HepG2 (cell line): ENCODE measurements around the gene OPRD1. TPM values are rescaled to one million over a fixed set of nuclear protein-coding genes. Genes with fewer than 3 reads are reported as not detected.

Source experiments
- AHDC1 ChIP-seq: sonication (generic); formaldehyde crosslinking; IDR thresholded peaks from 2 replicates; pipeline ENCODE4 v1.5.1; 2020; ENCODE audit warnings: mild to moderate bottlenecking, missing genetic modification reagents, borderline replicate concordance
- BCL3 ChIP-seq: sonication (generic); formaldehyde crosslinking; IDR thresholded peaks from 2 replicates; pipeline ENCODE4 v1.5.1; 2020; ENCODE audit warnings: mild to moderate bottlenecking, missing genetic modification reagents, moderate library complexity
- ZFP82 ChIP-seq: sonication (generic); formaldehyde crosslinking; IDR thresholded peaks from 2 replicates; pipeline ENCODE4 v1.5.1; 2020; ENCODE audit warnings: mild to moderate bottlenecking, missing genetic modification reagents, borderline replicate concordance
- ZNF256 ChIP-seq: sonication (generic); formaldehyde crosslinking; conservative IDR thresholded peaks from 2 replicates; pipeline ENCODE4 v1.4.0; 2020; ENCODE audit warnings: missing genetic modification reagents
- ZNF263 ChIP-seq: sonication (generic); formaldehyde crosslinking; IDR thresholded peaks from 2 replicates; pipeline ENCODE4 v1.4.0; 2020; ENCODE audit warnings: missing genetic modification reagents
- ZNF33A ChIP-seq: sonication (generic); formaldehyde crosslinking; IDR thresholded peaks from 2 replicates; pipeline ENCODE4 v1.5.1; 2020; ENCODE audit warnings: missing genetic modification reagents, mild to moderate bottlenecking, moderate library complexity, borderline replicate concordance
- ZNF350 ChIP-seq: sonication (generic); formaldehyde crosslinking; IDR thresholded peaks from 2 replicates; pipeline ENCODE4 v1.4.0; 2020; ENCODE audit warnings: mild to moderate bottlenecking, low read depth, missing genetic modification reagents, borderline replicate concordance
- ZNF501 ChIP-seq: sonication (generic); formaldehyde crosslinking; IDR thresholded peaks from 2 replicates; pipeline ENCODE4 v1.5.1; 2020; ENCODE audit warnings: mild to moderate bottlenecking, moderate library complexity, missing genetic modification reagents
- ZNF709 ChIP-seq: sonication (generic); formaldehyde crosslinking; IDR thresholded peaks from 2 replicates; pipeline ENCODE4 v1.5.0; 2020; ENCODE audit warnings: mild to moderate bottlenecking, missing genetic modification reagents
- ZNF788 ChIP-seq: sonication (generic); formaldehyde crosslinking; IDR thresholded peaks from 2 replicates; pipeline ENCODE4 v1.5.0; 2020; ENCODE audit warnings: mild to moderate bottlenecking, missing genetic modification reagents, borderline replicate concordance
- polyA plus RNA-seq, 8 experiments: library from polyadenylated mRNA; depleted of rRNA in 3 of 8; stranded (reverse) in 7 of 8; unstranded in 1 of 8; fragments of >200 nt; fragmentation: Illumina TruSeq in 4 of 8; extraction: Trizol in 4 of 8; gene quantifications; 2 replicates each; pipeline versions ENCODE4 v1.2.1 to v1.2.3, GENCODE V29; 2011 to 2016; ENCODE audit warnings: low read depth in 4 of 8, missing spikeins in 1 of 8, mixed read lengths in 1 of 8; ENCODE audit not compliant: insufficient read depth in 1 of 8
- total RNA-seq, 5 experiments: library from RNA; depleted of rRNA; stranded (reverse); fragments of >200 nt; fragmentation: Illumina TruSeq; extraction: Trizol; gene quantifications; 2 replicates each; pipeline ENCODE4 v1.2.3, GENCODE V29; 2016; ENCODE audit warnings: low read depth in 1 of 5
- TF ChIP-seq, protein P1 (sequence below): sonication (generic); formaldehyde crosslinking; conservative IDR thresholded peaks from 2 replicates; pipeline ENCODE4 v1.4.0; 2020; ENCODE audit warnings: mild to moderate bottlenecking, missing genetic modification reagents, moderate library complexity
- TF ChIP-seq, protein P2 (sequence below): sonication (generic); formaldehyde crosslinking; IDR thresholded peaks from 2 replicates; pipeline ENCODE4 v1.5.1; 2020; ENCODE audit warnings: mild to moderate bottlenecking, missing genetic modification reagents, moderate library complexity

The OPRD1 gene
- total and polyA plus RNA-seq, 2 of the 13 experiments (the other 11 are each of a cell fraction or from before 2014, with no cell fraction given), result 0.02 to 0.03 TPM

DNA sequence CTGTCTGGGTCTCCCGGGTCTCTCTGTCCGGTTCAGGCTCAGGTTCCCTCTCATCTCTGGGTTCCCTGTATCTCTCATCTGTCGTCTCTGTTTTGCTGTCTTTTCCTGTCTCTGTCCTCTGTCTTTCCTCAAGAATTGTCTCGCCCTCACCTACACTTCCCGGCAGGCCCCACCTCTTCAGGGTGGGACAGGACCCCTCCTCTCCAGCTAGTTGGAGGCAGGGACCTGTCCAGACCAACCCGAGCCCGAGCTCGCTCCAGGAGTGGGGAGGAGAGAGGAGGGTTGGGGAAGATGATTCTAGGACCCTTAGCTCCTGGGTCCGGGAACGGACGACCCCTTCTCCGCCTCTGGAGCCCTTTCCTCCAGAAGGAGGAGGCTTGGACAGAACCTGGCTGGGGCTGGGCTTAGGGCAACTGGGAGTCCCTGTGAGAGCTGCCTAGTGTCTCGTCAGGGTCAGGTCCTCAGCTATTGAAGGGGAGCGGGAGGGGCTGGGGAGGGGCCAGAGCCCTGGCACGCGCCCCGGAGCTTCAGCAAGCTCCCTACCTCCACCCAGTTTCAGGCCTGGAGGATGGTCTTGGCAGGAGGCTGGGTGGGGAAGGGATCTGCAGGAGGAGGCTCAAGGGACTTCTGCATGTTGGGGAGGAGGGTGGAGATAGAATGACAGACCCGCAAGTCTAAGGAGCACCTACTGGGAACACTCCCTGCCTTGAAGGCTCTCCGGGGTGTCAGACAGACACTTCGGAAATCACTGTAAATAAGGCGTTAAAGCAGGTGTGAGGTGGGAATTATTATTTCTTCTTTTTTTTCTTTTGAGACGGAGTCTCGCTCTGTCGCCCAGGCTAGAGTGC is 76.1 kb downstream of the OPRD1 start (continued):
- TF ChIP-seq ZNF709 (CRISPR knock-in tag) (no peak), BCL3 (CRISPR knock-in tag) (0 out of 2 replicates have a peak, but pooled peaks have one; percentile 14), ZNF33A (CRISPR knock-in tag) (0 out of 2 replicates have a peak, but pooled peaks have one; percentile 54), ZFP82 (0 out of 2 replicates have a peak, but pooled peaks have one; percentile 70), ZNF501 (CRISPR knock-in tag) (0 out of 2 replicates have a peak, but pooled peaks have one; percentile 38), ZNF350 (CRISPR knock-in tag) (peak; percentile 52; the same call in 1 of the 2 replicates), ZNF788 (no peak), ZNF256 (no peak), ZNF263 (CRISPR knock-in tag) (peak; percentile 92), AHDC1 (CRISPR knock-in tag) (peak; percentile 52; the same call in 1 of the 2 replicates)
- TF ChIP-seq, protein P1, sequence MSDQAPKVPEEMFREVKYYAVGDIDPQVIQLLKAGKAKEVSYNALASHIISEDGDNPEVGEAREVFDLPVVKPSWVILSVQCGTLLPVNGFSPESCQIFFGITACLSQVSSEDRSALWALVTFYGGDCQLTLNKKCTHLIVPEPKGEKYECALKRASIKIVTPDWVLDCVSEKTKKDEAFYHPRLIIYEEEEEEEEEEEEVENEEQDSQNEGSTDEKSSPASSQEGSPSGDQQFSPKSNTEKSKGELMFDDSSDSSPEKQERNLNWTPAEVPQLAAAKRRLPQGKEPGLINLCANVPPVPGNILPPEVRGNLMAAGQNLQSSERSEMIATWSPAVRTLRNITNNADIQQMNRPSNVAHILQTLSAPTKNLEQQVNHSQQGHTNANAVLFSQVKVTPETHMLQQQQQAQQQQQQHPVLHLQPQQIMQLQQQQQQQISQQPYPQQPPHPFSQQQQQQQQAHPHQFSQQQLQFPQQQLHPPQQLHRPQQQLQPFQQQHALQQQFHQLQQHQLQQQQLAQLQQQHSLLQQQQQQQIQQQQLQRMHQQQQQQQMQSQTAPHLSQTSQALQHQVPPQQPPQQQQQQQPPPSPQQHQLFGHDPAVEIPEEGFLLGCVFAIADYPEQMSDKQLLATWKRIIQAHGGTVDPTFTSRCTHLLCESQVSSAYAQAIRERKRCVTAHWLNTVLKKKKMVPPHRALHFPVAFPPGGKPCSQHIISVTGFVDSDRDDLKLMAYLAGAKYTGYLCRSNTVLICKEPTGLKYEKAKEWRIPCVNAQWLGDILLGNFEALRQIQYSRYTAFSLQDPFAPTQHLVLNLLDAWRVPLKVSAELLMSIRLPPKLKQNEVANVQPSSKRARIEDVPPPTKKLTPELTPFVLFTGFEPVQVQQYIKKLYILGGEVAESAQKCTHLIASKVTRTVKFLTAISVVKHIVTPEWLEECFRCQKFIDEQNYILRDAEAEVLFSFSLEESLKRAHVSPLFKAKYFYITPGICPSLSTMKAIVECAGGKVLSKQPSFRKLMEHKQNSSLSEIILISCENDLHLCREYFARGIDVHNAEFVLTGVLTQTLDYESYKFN (CRISPR knock-in tag), result 0 out of 2 replicates have a peak, but pooled peaks have one; percentile 23
- TF ChIP-seq, protein P2, sequence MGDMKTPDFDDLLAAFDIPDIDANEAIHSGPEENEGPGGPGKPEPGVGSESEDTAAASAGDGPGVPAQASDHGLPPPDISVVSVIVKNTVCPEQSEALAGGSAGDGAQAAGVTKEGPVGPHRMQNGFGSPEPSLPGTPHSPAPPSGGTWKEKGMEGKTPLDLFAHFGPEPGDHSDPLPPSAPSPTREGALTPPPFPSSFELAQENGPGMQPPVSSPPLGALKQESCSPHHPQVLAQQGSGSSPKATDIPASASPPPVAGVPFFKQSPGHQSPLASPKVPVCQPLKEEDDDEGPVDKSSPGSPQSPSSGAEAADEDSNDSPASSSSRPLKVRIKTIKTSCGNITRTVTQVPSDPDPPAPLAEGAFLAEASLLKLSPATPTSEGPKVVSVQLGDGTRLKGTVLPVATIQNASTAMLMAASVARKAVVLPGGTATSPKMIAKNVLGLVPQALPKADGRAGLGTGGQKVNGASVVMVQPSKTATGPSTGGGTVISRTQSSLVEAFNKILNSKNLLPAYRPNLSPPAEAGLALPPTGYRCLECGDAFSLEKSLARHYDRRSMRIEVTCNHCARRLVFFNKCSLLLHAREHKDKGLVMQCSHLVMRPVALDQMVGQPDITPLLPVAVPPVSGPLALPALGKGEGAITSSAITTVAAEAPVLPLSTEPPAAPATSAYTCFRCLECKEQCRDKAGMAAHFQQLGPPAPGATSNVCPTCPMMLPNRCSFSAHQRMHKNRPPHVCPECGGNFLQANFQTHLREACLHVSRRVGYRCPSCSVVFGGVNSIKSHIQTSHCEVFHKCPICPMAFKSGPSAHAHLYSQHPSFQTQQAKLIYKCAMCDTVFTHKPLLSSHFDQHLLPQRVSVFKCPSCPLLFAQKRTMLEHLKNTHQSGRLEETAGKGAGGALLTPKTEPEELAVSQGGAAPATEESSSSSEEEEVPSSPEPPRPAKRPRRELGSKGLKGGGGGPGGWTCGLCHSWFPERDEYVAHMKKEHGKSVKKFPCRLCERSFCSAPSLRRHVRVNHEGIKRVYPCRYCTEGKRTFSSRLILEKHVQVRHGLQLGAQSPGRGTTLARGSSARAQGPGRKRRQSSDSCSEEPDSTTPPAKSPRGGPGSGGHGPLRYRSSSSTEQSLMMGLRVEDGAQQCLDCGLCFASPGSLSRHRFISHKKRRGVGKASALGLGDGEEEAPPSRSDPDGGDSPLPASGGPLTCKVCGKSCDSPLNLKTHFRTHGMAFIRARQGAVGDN (CRISPR knock-in tag), result peak; percentile 52; the same call in 1 of the 2 replicates
- TF ChIP-seq, all 625 proteins: peak for 19
